ENCODE measurements around the gene OR51A4.

The OR51A4 gene

GRCh38 chr11:4947505-4947904 is at the start of gene OR51A4:
OR51A4 (minus strand) TSS chr11:4947605; CDS start chr11:4947100, 505 bp downstream.
- H3K27ac ChIP-seq, result no peak within 1 kb of the TSS
- TF ChIP-seq CTCF (IDR thresholded peaks at IDR 0.05) (no peak), ZFX (IDR thresholded peaks at IDR 0.05; ENCODE audit: borderline replicate concordance) (no peak)

- TF ChIP-seq ZFX (IDR thresholded peaks at IDR 0.05; ENCODE audit: borderline replicate concordance), result no peak
- no peak for TF ChIP-seq CTCF (IDR thresholded peaks at IDR 0.05)
- no peak within 1 kb of the TSS for H3K27ac ChIP-seq
Observed at GRCh38 chr11:4994551-4994950, 47.1 kb upstream of the OR51A4 start, which contains the start of gene OR51L1. OR51L1 (plus strand) TSS chr11:4994851; CDS start chr11:4998983, 4,132 bp downstream.

GRCh38 chr11:4991060-4991459 is 43.7 kb upstream of the OR51A4 start:
- TF ChIP-seq CTCF (IDR thresholded peaks at IDR 0.05) (no peak; the same call in 1 of the 2 replicates), ZFX (IDR thresholded peaks at IDR 0.05; ENCODE audit: borderline replicate concordance) (no peak)
- no peak overlapping the region for H3K27ac ChIP-seq

GRCh38 chr11:4983841-4984240 is 36.4 kb upstream of the OR51A4 start:
- TF ChIP-seq CTCF (IDR thresholded peaks at IDR 0.05), result no peak
- TF ChIP-seq ZFX (IDR thresholded peaks at IDR 0.05; ENCODE audit: borderline replicate concordance), result no peak
- H3K27ac ChIP-seq, result no peak overlapping the region

GRCh38 chr11:4982678-4983077 is 35.3 kb upstream of the OR51A4 start:
- H3K27ac ChIP-seq, result no peak overlapping the region
- TF ChIP-seq ZFX (IDR thresholded peaks at IDR 0.05; ENCODE audit: borderline replicate concordance) (no peak), CTCF (IDR thresholded peaks at IDR 0.05) (no peak)

GRCh38 chr11:4979036-4979435 is 31.6 kb upstream of the OR51A4 start:
- TF ChIP-seq CTCF (IDR thresholded peaks at IDR 0.05) (no peak), ZFX (IDR thresholded peaks at IDR 0.05; ENCODE audit: borderline replicate concordance) (no peak)
- no peak overlapping the region for H3K27ac ChIP-seq

- TF ChIP-seq ZFX (IDR thresholded peaks at IDR 0.05; ENCODE audit: borderline replicate concordance), result no peak
- no peak for TF ChIP-seq CTCF (IDR thresholded peaks at IDR 0.05)
- H3K27ac ChIP-seq, result no peak overlapping the region
Observed at GRCh38 chr11:4975436-4975835, 28.0 kb upstream of the OR51A4 start.
